Right cardiac atrium (tissue), 5 donors: ENCODE data around the gene TTC9B. TPM values are rescaled to one million over a fixed set of nuclear protein-coding genes. Genes with fewer than 3 reads are reported as not detected.
A peak's percentile ranks its signal among the peaks of the same experiment; 100 is the strongest.

ENCODE experiments used
- ATAC-seq, 2 donors: fragments of 200-7000 bp; cut with Tn5 transposase; one replicate each; pipeline versions ENCODE4 v1.8.0 to v1.9.1; 2020; ENCODE audit warnings: moderate library complexity in 2 of 2, mild to moderate bottlenecking in 1 of 2
- DNase-seq, 3 donors: peaks; one replicate each; pipeline ENCODE4 v3.0.0-alpha.2; 2020
- H3K27ac ChIP-seq: one replicate; pipeline ENCODE4 v1.5.1; 2013; ENCODE audit warnings: mild to moderate bottlenecking, low read length, control low read depth, moderate library complexity
- H3K27me3 ChIP-seq: one replicate; pipeline ENCODE4 v1.6.1; 2013; ENCODE audit not compliant: control insufficient read depth, insufficient read depth
- H3K4me1 ChIP-seq: one replicate; pipeline ENCODE4 v1.6.1; 2013; ENCODE audit warnings: low read length; ENCODE audit not compliant: control insufficient read depth, insufficient read depth
- H3K4me3 ChIP-seq: one replicate; pipeline ENCODE4 v1.5.1; 2013; ENCODE audit warnings: low read length, control low read depth
- H3K9me3 ChIP-seq: one replicate; pipeline ENCODE4 v1.6.1; 2013; ENCODE audit warnings: low read length; ENCODE audit not compliant: control insufficient read depth
- WGBS: extraction: QIAGEN DNeasy Blood & Tissue Kit; methylation state at CpG from one replicate; pipeline ENCODE4 v1.1.7; 2013; 5-methylcytosine and 5-hydroxymethylcytosine counted together
- intact Hi-C, 4 donors: fragments of 100-400 bp; cut with DNase I; formaldehyde crosslinking; loops; one replicate each; pipeline versions ENCODE4 v1.11.0 to v1.14.0; 2022 to 2023
- polyA plus RNA-seq: library from polyadenylated mRNA; stranded (reverse); fragments of 200-250 nt; gene quantifications from one replicate; pipeline ENCODE4 v1.2.3, GENCODE V29; 2013
- total RNA-seq, 4 donors: library from RNA; stranded (reverse); fragmentation: NEBNext Ultra II Directional; extraction: Animal tissue kit (Norgen Biotek cat#: 25700); gene quantifications; one replicate each; pipeline ENCODE4 v1.2.1, GENCODE V29; 2021
- donor health status: healthy with polysubstance abuse.
- donor health status: DM: no; HTN: yes; CAD: no.
- donor health status: DM: no; HTN: no; CAD: no.
- donor health status: DM: no; HTN: yes; CAD: no; lungs with severe emphysema.
- donor health status: DM: yes; HTN: yes; CAD: no.

TTC9B gene
- total and polyA plus RNA-seq, 5 donors = 0.11 TPM; not detected in 4

GRCh38 chr19:40239415-40240226 lies 21.4 kb upstream of the TTC9B start:
- intact Hi-C loops = no loop called here

GRCh38 chr19:40238775-40239174 lies 20.6 kb upstream of the TTC9B start:
- WGBS = 90% methylated on average over 9 of the region's 9 CpGs
- H3K27me3 ChIP-seq = no peaks in the 10 kb centered on the region
- ATAC-seq (no peak), DNase-seq (peak in 1 of 3 donors; percentile 16)
- intact Hi-C loops = no loop called here
- H3K9me3 ChIP-seq = no peaks in the 10 kb centered on the region
- peaks cover 6% of the 10 kb centered on the region for H3K4me1 ChIP-seq
- H3K27ac ChIP-seq = no peak overlapping the region
- no peak overlapping the region for H3K4me3 ChIP-seq

More at GRCh38 chr19:40239415-40240226, 21.4 kb upstream of the TTC9B start:
- no peak overlapping the region for H3K4me3 ChIP-seq
- WGBS = 90% methylated on average over 12 of the region's 12 CpGs
- H3K27me3 ChIP-seq = no peaks in the 10 kb centered on the region
- H3K27ac ChIP-seq = no peak overlapping the region
- no peaks in the 10 kb centered on the region for H3K9me3 ChIP-seq
- H3K4me1 ChIP-seq = peaks cover 6% of the 10 kb centered on the region
- ATAC-seq = no peak
- peak in 1 of 3 donors; percentile 26 for DNase-seq

- 92% methylated on average over 14 of the region's 14 CpGs for WGBS
- H3K9me3 ChIP-seq = no peaks in the 10 kb centered on the region
- H3K4me3 ChIP-seq = no peak overlapping the region
- intact Hi-C loops = no loop called here
- peak in 1 of 3 donors; percentile 53 for DNase-seq
- no peaks in the 10 kb centered on the region for H3K27me3 ChIP-seq
- peaks cover 6% of the 10 kb centered on the region for H3K4me1 ChIP-seq
- no peak overlapping the region for H3K27ac ChIP-seq
- no peak for ATAC-seq
Observed at GRCh38 chr19:40237791-40238190, 19.6 kb upstream of the TTC9B start.

GRCh38 chr19:40236366-40236765 lies 18.2 kb upstream of the TTC9B start:
- 90% methylated on average over 6 of the region's 6 CpGs for WGBS

GRCh38 chr19:40236026-40236355 lies 17.8 kb upstream of the TTC9B start:
- H3K9me3 ChIP-seq = no peaks in the 10 kb centered on the region
- no peak overlapping the region for H3K4me3 ChIP-seq
- no peak overlapping the region for H3K27ac ChIP-seq
- intact Hi-C loops = no loop called here
- no peak for DNase-seq
- H3K27me3 ChIP-seq = no peaks in the 10 kb centered on the region
- peaks cover 5% of the 10 kb centered on the region for H3K4me1 ChIP-seq
- WGBS = 93% methylated on average over 9 of the region's 9 CpGs
- ATAC-seq = no peak

More at GRCh38 chr19:40236366-40236765, 18.2 kb upstream of the TTC9B start:
- H3K4me3 ChIP-seq = no peak overlapping the region
- no peak overlapping the region for H3K27ac ChIP-seq
- intact Hi-C loops = no loop called here
- ATAC-seq (no peak), DNase-seq (peak in 1 of 3 donors; percentile 28)
- no peaks in the 10 kb centered on the region for H3K27me3 ChIP-seq
- no peaks in the 10 kb centered on the region for H3K9me3 ChIP-seq
- peaks cover 5% of the 10 kb centered on the region for H3K4me1 ChIP-seq

GRCh38 chr19:40235238-40236025 lies 17.2 kb upstream of the TTC9B start:
- H3K27ac ChIP-seq = no peak overlapping the region
- DNase-seq = peak in 2 of 3 donors; percentile 52 to 54
- WGBS = 89% methylated on average over 30 of the region's 30 CpGs
- ATAC-seq = no peak
- no peaks in the 10 kb centered on the region for H3K9me3 ChIP-seq
- intact Hi-C loops = no loop called here
- H3K27me3 ChIP-seq = no peaks in the 10 kb centered on the region
- H3K4me1 ChIP-seq = peaks cover 5% of the 10 kb centered on the region
- no peak overlapping the region for H3K4me3 ChIP-seq

- H3K27ac ChIP-seq = no peak overlapping the region
- H3K4me1 ChIP-seq = peaks cover 5% of the 10 kb centered on the region
- H3K4me3 ChIP-seq = no peak overlapping the region
- DNase-seq (peak in 1 of 3 donors; percentile 30), ATAC-seq (no peak)
- H3K27me3 ChIP-seq = no peaks in the 10 kb centered on the region
- no peaks in the 10 kb centered on the region for H3K9me3 ChIP-seq
- intact Hi-C loops = no loop called here
- WGBS = 88% methylated on average over 22 of the region's 22 CpGs
Observed at GRCh38 chr19:40234429-40235237, 16.4 kb upstream of the TTC9B start.

GRCh38 chr19:40233811-40234389 lies 15.7 kb upstream of the TTC9B start:
- H3K4me1 ChIP-seq = peaks cover 5% of the 10 kb centered on the region
- no peak overlapping the region for H3K4me3 ChIP-seq
- ATAC-seq = no peak
- DNase-seq = peak in 2 of 3 donors; percentile 38 to 61
- no peak overlapping the region for H3K27ac ChIP-seq
- WGBS = 93% methylated on average over 20 of the region's 20 CpGs
- intact Hi-C loops = no loop called here
- no peaks in the 10 kb centered on the region for H3K27me3 ChIP-seq
- no peaks in the 10 kb centered on the region for H3K9me3 ChIP-seq

- Histone ChIP-seq H3K4me3 (no peak overlapping the region), H3K27ac (no peak overlapping the region), H3K9me3 (no peaks in the 10 kb centered on the region), H3K4me1 (peaks cover 5% of the 10 kb centered on the region), H3K27me3 (no peaks in the 10 kb centered on the region)
- DNase-seq (peak in 1 of 3 donors; percentile 33), ATAC-seq (peak; percentile 6 to 9)
- 91% methylated on average over 25 of the region's 25 CpGs for WGBS
- intact Hi-C loops = no loop called here
Observed at GRCh38 chr19:40232949-40233810, 15.0 kb upstream of the TTC9B start.

GRCh38 chr19:40232479-40232878 lies 14.3 kb upstream of the TTC9B start:
- ATAC-seq (peak; percentile 13 to 18), DNase-seq (peak in 2 of 3 donors; percentile 56 to 62)
- H3K27ac ChIP-seq = no peak overlapping the region
- no peaks in the 10 kb centered on the region for H3K27me3 ChIP-seq
- WGBS = 79% methylated on average over 12 of the region's 12 CpGs
- no peaks in the 10 kb centered on the region for H3K9me3 ChIP-seq
- intact Hi-C loops = no loop called here
- peaks cover 5% of the 10 kb centered on the region for H3K4me1 ChIP-seq
- no peak overlapping the region for H3K4me3 ChIP-seq
